ENCODE data around the gene TBX15.

GRCh38 chr1:118961156-118961555 lies 27.0 kb downstream of the TBX15 start:
- TF ChIP-seq TAF1 (IDR thresholded peaks at IDR 0.05; ENCODE audit: borderline replicate concordance, insufficient read depth, low read length): no peak
- TF ChIP-seq REST (IDR thresholded peaks at IDR 0.05; ENCODE audit: insufficient read depth in 1 of 2, low read depth in 2 of 2, low read length in 2 of 2): no peak; a peak in 1 of 4 replicates
- no peak for TF ChIP-seq FOXP2 (optimal IDR thresholded peaks at IDR 0.05; ENCODE audit: borderline replicate concordance, extremely low read depth, extremely low read length, insufficient read depth)
- no peak for TF ChIP-seq POLR2AphosphoS5 (IDR thresholded peaks at IDR 0.05; ENCODE audit: low read depth, low read length)
- no peak for TF ChIP-seq SIN3A (IDR thresholded peaks at IDR 0.05; ENCODE audit: borderline replicate concordance, insufficient read depth, low read length)

All from PFSK-1 (cell line).